ENCODE data around the gene HOXA6.

- TF ChIP-seq POLR2A (IDR thresholded peaks at IDR 0.05) (no peak), CTCF (IDR thresholded peaks at IDR 0.05) (no peak)
Measured at GRCh38 chr7:27185854-27186667, 38.5 kb upstream of the HOXA6 start.
